RWPE1 (cell line): Measurements from ENCODE around the gene HCN3.
"Not testable (repeated sequence)": the region's sequence is repeated elsewhere in the genome, so short reads cannot be mapped to it uniquely, and the experiment has no call there.

Source experiments
- CTCF ChIA-PET: fragments of 350-600 bp; sonication (Branson Sonifier 250); formaldehyde crosslinking; extraction: SDS; loops from one replicate; lab custom pipeline; 2021; lab: Yijun Ruan, JAX
- POLR2A ChIA-PET: fragments of 400-600 bp; formaldehyde crosslinking; extraction: SDS; loops from one replicate; lab custom pipeline; 2020; ENCODE audit warnings: antibody characterized with exemption; ENCODE audit not compliant: low non-redundant PET; lab: Yijun Ruan, JAX
- DNase-seq: peaks from one replicate; pipeline ENCODE4 v3.0.0; 2012; ENCODE audit warnings: low spot score
- H3K27ac ChIP-seq: fragments of 450-650 bp; 2 replicates; pipeline ENCODE4 v1.5.1; 2017
- TF ChIP-seq, protein P1 (sequence below): fragments of 450-650 bp; conservative IDR thresholded peaks from 2 replicates; pipeline ENCODE4 v1.5.1; 2017; ENCODE audit warnings: low read depth, mild to moderate bottlenecking

HCN3 gene

DNA sequence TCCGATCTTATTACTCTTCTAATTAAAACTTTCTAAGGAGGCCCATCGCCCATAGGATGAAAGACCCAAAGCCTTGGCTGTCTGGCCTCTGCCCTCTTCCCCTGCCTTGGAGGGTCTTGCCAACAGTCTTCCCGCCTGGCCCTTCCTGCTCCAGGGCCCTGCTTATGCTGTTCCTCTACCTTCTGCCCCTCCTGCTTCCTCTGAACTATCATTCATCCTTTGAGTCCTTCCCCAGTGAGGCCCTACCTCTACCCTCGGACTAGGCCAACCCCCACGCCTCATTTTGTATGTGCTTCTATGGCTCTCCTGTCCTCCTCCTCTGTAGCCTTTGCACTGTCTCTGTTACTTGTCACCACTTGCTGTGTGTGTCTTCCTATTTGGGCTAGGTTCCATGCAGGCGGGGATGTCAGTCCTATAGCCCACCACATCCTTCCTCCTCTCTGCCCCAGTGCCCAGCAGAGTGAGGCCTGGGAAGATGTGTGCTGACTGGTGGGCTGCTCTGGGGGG, 48.8 kb downstream of the HCN3 start:
- H3K27ac ChIP-seq, result peak overlapping the region; percentile 98
- no peak for DNase-seq
- TF ChIP-seq, protein P1, sequence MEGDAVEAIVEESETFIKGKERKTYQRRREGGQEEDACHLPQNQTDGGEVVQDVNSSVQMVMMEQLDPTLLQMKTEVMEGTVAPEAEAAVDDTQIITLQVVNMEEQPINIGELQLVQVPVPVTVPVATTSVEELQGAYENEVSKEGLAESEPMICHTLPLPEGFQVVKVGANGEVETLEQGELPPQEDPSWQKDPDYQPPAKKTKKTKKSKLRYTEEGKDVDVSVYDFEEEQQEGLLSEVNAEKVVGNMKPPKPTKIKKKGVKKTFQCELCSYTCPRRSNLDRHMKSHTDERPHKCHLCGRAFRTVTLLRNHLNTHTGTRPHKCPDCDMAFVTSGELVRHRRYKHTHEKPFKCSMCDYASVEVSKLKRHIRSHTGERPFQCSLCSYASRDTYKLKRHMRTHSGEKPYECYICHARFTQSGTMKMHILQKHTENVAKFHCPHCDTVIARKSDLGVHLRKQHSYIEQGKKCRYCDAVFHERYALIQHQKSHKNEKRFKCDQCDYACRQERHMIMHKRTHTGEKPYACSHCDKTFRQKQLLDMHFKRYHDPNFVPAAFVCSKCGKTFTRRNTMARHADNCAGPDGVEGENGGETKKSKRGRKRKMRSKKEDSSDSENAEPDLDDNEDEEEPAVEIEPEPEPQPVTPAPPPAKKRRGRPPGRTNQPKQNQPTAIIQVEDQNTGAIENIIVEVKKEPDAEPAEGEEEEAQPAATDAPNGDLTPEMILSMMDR, result no peak
- ChIA-PET CTCF (interaction anchor here (0.5 to 0.6 kb wide), 5 partner anchors 43 to 473 kb away, joined by 3 to 5 read pairs (median 4); no protein-coding TSS in a partner anchor), POLR2A (no interaction called here)

DNA sequence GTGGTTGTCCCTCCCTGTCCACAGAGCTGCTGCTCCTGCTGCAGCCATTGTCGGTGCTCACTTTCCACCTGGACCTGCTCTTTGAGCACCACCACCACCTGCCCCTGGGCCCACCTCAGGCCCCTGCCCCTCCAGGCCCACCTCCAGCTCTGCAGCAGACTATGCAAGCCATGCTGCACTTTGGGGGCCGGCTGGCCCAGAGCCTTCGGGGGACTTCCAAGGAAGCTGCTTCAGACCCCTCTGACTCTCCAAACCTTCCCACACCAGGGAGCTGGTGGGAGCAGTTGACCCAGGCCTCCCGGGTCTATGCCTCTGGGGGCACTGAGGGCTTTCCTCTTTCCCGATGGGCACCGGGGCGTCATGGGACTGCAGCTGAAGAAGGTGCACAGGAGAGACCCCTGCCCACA, 49.4 kb downstream of the HCN3 start:
- H3K27ac ChIP-seq, result peak overlapping the region; percentile 98
- TF ChIP-seq, protein P1, result no peak
- POLR2A ChIA-PET, result no interaction called here
- DNase-seq, result no peak
- CTCF ChIA-PET, result interaction anchor here (0.5 to 1.4 kb wide), 3 partner anchors 76 to 474 kb away, joined by 3 to 4 read pairs (median 3); no protein-coding TSS in a partner anchor

GRCh38 chr1:155327981-155328380, 50.7 kb downstream of the HCN3 start:
- CTCF ChIA-PET, result interaction anchor here (1.4 kb wide), 1 partner anchor 77 kb away, joined by 4 read pairs; no protein-coding TSS in a partner anchor
- TF ChIP-seq, protein P1, result no peak
- POLR2A ChIA-PET, result no interaction called here
- peak overlapping the region; percentile 49 for H3K27ac ChIP-seq
- no peak for DNase-seq

- H3K27ac ChIP-seq, result peak overlapping the region; percentile 49
- CTCF ChIA-PET, POLR2A ChIA-PET, DNase-seq: not testable (repeated sequence)
These were observed 51.6 kb downstream of the HCN3 start for GRCh38 chr1:155328856-155329255.

GRCh38 chr1:155329980-155330598, 52.8 kb downstream of the HCN3 start:
- ChIA-PET POLR2A (no interaction called here), CTCF (no interaction called here)
- TF ChIP-seq, protein P1, result no peak
- peak overlapping the region; percentile 33 for H3K27ac ChIP-seq
- no peak for DNase-seq

DNA sequence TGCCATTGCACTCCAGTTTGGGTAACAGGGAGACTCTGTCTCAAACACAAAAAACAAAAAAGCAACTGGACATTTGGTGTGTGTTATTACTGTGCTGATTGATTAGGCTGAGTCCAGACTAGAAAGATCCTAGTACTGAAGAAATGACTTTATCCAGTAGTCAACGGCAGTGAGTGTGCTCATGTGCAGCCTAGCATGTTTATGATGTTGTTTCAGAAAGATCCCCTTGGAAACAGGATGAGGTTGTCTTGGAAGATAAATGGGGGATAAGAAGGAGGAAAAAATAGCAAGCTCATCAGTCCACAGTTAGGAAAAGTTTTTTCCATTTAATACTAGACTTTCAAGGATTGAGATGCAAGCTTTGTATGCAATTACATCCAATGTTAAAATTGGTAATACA, 57.7 kb downstream of the HCN3 start:
- no peak for DNase-seq
- CTCF ChIA-PET, result interaction anchor here (0.5 to 0.7 kb wide), 2 partner anchors 162 to 252 kb away, joined by 4 to 6 read pairs; partner anchors contain the start of gene KRTCAP2
- POLR2A ChIA-PET, result no interaction called here
- no peak overlapping the region for H3K27ac ChIP-seq
- TF ChIP-seq, protein P1, result no peak
